ENCODE measurements around the gene ZNF606.

DNA sequence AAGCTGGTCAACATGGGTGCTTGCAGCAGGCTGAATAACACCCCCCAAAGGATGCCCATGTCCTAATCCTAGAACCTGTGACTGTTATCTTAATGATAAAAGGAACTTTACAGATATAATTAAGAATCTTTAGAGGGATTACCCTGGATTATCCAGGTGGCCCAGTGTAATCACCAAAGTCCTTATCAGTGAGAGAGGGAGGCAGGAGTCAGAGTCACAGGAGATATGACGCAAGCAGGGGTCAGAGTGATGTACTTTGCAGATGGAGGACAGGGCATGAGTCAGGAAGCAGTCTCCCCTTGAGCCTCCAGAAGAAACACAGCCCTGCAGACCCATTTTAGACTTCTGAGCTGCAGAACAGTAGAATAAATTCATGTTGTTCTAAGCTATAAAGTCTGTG, 9.8 kb downstream of the ZNF606 start:
- no peak for TF ChIP-seq LARP7 (IDR thresholded peaks at IDR 0.05)
- TF ChIP-seq, protein P1, sequence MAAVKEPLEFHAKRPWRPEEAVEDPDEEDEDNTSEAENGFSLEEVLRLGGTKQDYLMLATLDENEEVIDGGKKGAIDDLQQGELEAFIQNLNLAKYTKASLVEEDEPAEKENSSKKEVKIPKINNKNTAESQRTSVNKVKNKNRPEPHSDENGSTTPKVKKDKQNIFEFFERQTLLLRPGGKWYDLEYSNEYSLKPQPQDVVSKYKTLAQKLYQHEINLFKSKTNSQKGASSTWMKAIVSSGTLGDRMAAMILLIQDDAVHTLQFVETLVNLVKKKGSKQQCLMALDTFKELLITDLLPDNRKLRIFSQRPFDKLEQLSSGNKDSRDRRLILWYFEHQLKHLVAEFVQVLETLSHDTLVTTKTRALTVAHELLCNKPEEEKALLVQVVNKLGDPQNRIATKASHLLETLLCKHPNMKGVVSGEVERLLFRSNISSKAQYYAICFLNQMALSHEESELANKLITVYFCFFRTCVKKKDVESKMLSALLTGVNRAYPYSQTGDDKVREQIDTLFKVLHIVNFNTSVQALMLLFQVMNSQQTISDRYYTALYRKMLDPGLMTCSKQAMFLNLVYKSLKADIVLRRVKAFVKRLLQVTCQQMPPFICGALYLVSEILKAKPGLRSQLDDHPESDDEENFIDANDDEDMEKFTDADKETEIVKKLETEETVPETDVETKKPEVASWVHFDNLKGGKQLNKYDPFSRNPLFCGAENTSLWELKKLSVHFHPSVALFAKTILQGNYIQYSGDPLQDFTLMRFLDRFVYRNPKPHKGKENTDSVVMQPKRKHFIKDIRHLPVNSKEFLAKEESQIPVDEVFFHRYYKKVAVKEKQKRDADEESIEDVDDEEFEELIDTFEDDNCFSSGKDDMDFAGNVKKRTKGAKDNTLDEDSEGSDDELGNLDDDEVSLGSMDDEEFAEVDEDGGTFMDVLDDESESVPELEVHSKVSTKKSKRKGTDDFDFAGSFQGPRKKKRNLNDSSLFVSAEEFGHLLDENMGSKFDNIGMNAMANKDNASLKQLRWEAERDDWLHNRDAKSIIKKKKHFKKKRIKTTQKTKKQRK (IDR thresholded peaks at IDR 0.05; ENCODE audit: borderline replicate concordance, low read depth, low read length), result no peak
- no peak for TF ChIP-seq POLR2A (conservative IDR thresholded peaks at IDR 0.05)
- TF ChIP-seq PTBP1 (IDR thresholded peaks at IDR 0.05; ENCODE audit: low read depth, low read length), result no peak
- TF ChIP-seq TAF7 (tag; IDR thresholded peaks at IDR 0.05), result no peak
- no peak for TF ChIP-seq ESRRA (IDR thresholded peaks at IDR 0.05; ENCODE audit: borderline replicate concordance, low read depth)
- no peak for TF ChIP-seq NONO (IDR thresholded peaks at IDR 0.05; ENCODE audit: low read depth in 2 of 2, low read length in 1 of 2)
- no peak for TF ChIP-seq YY1 (IDR thresholded peaks at IDR 0.05; ENCODE audit: borderline replicate concordance in 1 of 3, control insufficient read depth in 1 of 3, extremely low read depth in 1 of 3, insufficient read depth in 3 of 3, insufficient read length in 1 of 3, insufficient replicate concordance in 2 of 3, low read depth in 1 of 3, low read length in 2 of 3)
- TF ChIP-seq JUNB (CRISPR knock-in tag; conservative IDR thresholded peaks at IDR 0.05), result no peak
- no peak for TF ChIP-seq MCM3 (IDR thresholded peaks at IDR 0.05)
- TF ChIP-seq SUPT5H (IDR thresholded peaks at IDR 0.05), result no peak
- no peak for TF ChIP-seq SMAD4 (CRISPR knock-in tag; conservative IDR thresholded peaks at IDR 0.05)
